ENCODE measurements around the gene PAX8.

DNA sequence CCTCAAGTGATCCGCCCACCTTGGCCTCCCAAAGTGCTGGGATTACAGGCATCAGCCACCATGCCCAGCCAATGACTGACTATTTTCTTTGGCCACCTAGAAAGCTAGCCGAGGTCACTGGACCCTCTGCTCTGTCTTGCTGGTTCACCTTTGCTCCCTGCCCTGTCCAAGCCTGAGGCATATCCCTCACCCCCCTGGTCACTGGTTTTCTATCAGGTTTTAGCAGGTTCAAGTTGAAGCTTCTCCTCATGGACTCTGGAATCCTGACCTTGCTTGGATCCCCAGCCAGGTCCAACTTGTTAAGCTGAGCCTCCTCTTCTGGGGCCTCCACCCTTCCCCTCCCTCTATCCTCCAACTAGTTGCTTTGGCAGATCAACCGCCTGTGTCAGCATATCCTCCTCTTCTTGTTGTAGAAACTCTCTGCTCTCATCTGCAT lies 33.4 kb downstream of the PAX8 start:
- TF ChIP-seq POLR2A (IDR thresholded peaks at IDR 0.05; ENCODE audit: low read depth, low read length) (no peak), POLR2AphosphoS5 (IDR thresholded peaks at IDR 0.05; ENCODE audit: low read depth, low read length) (no peak)

Measured in GM12892 (cell line).